Mucosa of descending colon (tissue), 3 donors: ENCODE measurements around the gene EXT2. TPM values are rescaled to one million over a fixed set of nuclear protein-coding genes. Genes with fewer than 3 reads are reported as not detected.

Source experiments
- ATAC-seq: fragments of 200-7000 bp; cut with Tn5 transposase; one replicate; pipeline ENCODE4 v1.9.1; 2020; ENCODE audit warnings: mild to moderate bottlenecking, moderate library complexity
- DNase-seq, 3 donors: peaks; one replicate each; pipeline ENCODE4 v3.0.0-alpha.2; 2020
- H3K36me3 ChIP-seq: fragments of 200-600 bp; one replicate; pipeline ENCODE4 v1.8.0; 2021; ENCODE audit warnings: low read depth, mild to moderate bottlenecking
- H3K4me1 ChIP-seq: fragments of 200-600 bp; one replicate; pipeline ENCODE4 v1.8.0; 2021; ENCODE audit warnings: low read depth, mild to moderate bottlenecking
- H3K4me3 ChIP-seq: fragments of 200-600 bp; one replicate; pipeline ENCODE4 v1.8.0; 2021; ENCODE audit warnings: mild to moderate bottlenecking
- H3K9me3 ChIP-seq: fragments of 200-600 bp; one replicate; pipeline ENCODE4 v1.8.0; 2021; ENCODE audit warnings: mild to moderate bottlenecking
- intact Hi-C, 2 donors: fragments of 100-400 bp; cut with DNase I in 1 of 2; cut with micrococcal nuclease in 1 of 2; formaldehyde crosslinking; loops; one replicate each; pipeline versions ENCODE4 v1.11.0 to v1.11.1; 2022; cut with DNase I, micrococcal nuclease
- total RNA-seq, 3 donors: library from RNA; stranded (reverse); fragmentation: NEBNext Ultra II Directional in 2 of 3; extraction: Animal tissue kit (Norgen Biotek cat#: 25700) in 2 of 3; gene quantifications; one replicate each; pipeline versions ENCODE4 v1.2.1 to v1.2.4, GENCODE V29; 2021 to 2023
- TF ChIP-seq, protein P1 (sequence below): fragments of 200-600 bp; IDR thresholded peaks from one replicate; pipeline ENCODE4 v1.8.0; 2022; ENCODE audit warnings: antibody characterized with exemption, mild to moderate bottlenecking
- donor health status: DM: no; HTN: no; CAD: no; lungs with moderate emphysema.
- donor health status: DM: no; HTN: no; CAD: no.
- donor health status: DM: no; HTN: yes; CAD: no.

EXT2 gene
- total RNA-seq, 3 donors from 2014 or later = 53.3 to 59.7 (median 57.2) TPM

- no peak for ATAC-seq
- intact Hi-C loops = no loop called here
- no peak overlapping the region for H3K4me3 ChIP-seq
- no peaks in the 10 kb centered on the region for H3K36me3 ChIP-seq
- DNase-seq = no peak
- TF ChIP-seq, protein P1, sequence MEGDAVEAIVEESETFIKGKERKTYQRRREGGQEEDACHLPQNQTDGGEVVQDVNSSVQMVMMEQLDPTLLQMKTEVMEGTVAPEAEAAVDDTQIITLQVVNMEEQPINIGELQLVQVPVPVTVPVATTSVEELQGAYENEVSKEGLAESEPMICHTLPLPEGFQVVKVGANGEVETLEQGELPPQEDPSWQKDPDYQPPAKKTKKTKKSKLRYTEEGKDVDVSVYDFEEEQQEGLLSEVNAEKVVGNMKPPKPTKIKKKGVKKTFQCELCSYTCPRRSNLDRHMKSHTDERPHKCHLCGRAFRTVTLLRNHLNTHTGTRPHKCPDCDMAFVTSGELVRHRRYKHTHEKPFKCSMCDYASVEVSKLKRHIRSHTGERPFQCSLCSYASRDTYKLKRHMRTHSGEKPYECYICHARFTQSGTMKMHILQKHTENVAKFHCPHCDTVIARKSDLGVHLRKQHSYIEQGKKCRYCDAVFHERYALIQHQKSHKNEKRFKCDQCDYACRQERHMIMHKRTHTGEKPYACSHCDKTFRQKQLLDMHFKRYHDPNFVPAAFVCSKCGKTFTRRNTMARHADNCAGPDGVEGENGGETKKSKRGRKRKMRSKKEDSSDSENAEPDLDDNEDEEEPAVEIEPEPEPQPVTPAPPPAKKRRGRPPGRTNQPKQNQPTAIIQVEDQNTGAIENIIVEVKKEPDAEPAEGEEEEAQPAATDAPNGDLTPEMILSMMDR = no peak
- H3K9me3 ChIP-seq = no peaks in the 10 kb centered on the region
- no peaks in the 10 kb centered on the region for H3K4me1 ChIP-seq
Observed at GRCh38 chr11:44178381-44178780, 82.9 kb downstream of the EXT2 start.

DNA sequence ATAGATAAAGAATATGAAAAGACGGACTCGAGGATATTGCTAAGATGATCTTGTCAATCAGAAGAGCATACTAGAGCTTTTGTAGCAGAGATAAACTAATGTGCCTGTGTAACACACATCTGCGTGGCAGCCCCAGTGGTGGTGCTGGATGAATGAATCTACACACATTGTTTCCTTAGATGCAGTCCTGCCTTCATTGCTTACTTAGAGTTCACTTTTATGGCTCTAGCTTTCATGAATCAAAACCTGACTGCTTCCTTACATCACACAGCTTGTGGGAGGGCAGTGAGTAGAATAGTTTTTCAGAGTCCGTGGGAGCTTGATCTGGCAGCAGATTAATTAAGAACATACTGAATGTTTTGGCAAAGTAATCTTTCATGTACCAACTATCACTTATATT, 83.7 kb downstream of the EXT2 start:
- TF ChIP-seq, protein P1 = no peak
- DNase-seq = no peak
- no peaks in the 10 kb centered on the region for H3K9me3 ChIP-seq
- intact Hi-C loops = no loop called here
- H3K4me1 ChIP-seq = no peaks in the 10 kb centered on the region
- no peaks in the 10 kb centered on the region for H3K36me3 ChIP-seq
- ATAC-seq = no peak
- no peak overlapping the region for H3K4me3 ChIP-seq

DNA sequence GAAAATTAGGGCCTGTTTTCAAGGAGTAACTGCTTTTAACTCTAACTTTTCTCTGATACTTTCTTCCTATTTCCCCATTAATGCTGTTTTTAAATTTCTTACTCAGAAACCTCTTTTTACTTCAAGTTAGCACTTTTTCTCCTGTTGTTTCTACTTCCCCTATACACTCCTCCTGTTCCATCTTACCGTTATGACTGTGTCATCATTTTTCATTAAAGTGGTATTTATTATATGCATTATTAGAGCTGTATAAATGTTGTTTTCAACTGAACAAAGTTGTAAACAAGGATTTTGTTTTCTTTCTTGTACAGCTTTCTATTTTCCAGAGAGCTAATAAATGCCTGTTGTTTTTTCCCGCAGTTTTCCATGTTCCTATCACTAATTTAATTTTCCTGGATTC, 84.6 kb downstream of the EXT2 start:
- intact Hi-C loops = no loop called here

DNA sequence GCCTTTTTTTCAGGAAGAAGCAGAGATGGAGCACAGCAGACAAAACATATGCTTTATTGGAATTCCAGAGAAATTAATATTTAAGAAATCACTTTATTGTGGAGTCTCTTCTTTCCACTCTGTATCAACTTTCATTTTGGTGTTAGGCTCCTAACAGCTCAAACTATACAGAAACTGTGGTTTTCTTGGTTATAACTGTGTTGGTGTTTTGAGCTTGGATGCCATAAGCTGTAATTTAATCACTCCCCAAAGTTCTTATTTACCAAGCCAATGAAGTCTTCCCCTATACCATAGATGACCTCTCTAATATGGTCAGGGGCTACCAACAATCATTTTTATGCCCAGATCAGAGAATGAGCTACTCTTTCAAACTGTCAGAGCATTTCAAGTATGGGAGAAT, 90.0 kb downstream of the EXT2 start:
- ATAC-seq = no peak
- Histone ChIP-seq H3K4me3 (no peak overlapping the region), H3K9me3 (peaks cover 15% of the 10 kb centered on the region), H3K36me3 (no peaks in the 10 kb centered on the region), H3K4me1 (no peaks in the 10 kb centered on the region)
- intact Hi-C loops = no loop called here
- no peak for DNase-seq
- TF ChIP-seq, protein P1 = no peak

More for the DNA sequence above, 84.6 kb downstream of the EXT2 start:
- no peaks in the 10 kb centered on the region for H3K4me1 ChIP-seq
- H3K9me3 ChIP-seq = no peaks in the 10 kb centered on the region
- DNase-seq (no peak), ATAC-seq (no peak)
- TF ChIP-seq, protein P1 = no peak
- H3K36me3 ChIP-seq = no peaks in the 10 kb centered on the region
- no peak overlapping the region for H3K4me3 ChIP-seq

DNA sequence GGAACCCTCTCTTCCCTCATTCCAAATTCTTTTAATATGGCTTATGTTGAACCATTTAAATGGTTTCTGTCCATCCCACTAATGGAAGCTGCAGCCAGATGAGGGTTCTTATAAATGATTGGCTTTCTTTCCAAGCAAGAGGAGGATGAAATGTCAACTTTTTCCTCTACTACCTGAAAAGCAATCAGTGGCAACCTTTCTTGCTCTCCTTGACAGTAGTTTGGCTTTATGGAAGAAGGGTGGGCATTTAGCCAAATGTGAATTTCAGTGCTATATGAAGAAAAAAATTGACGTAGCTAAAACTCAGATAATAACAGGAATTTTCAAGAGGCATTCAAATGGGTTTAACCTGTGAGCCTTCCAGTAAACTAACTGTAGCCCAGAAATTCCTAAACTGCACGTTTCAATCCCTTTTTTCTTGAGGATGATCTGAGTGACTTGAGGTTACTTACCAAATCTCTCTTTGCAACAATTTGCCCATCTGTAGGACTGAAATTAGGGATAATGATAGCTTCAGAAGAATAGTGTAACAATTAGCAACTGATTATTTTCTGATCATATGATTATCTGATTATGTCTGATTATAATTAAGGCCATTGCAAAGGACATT, 90.9 kb downstream of the EXT2 start:
- TF ChIP-seq, protein P1 = no peak
- intact Hi-C loops = no loop called here
- H3K4me3 ChIP-seq = no peak overlapping the region
- H3K4me1 ChIP-seq = no peaks in the 10 kb centered on the region
- DNase-seq = no peak
- no peaks in the 10 kb centered on the region for H3K36me3 ChIP-seq
- no peak for ATAC-seq
- H3K9me3 ChIP-seq = peaks cover 15% of the 10 kb centered on the region

DNA sequence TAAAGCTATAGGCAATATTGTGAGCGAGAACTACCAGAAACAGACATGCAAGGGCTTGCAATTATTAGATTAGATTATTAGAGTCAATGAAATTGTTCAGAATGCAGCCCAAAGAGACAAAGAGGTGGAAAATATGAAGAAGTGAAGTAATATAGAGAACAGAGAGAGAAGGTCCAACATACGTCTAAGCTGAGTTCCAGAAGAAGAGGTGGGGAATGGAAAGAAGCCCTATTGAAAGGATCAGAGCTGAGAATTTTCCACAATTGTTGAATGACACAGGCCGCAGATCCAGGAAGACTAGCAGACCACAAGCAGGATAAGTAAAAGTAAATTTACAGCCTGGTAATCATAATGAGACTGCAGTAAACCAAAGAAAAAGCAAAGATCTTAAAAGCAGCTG, 93.2 kb downstream of the EXT2 start:
- no peak for ATAC-seq
- intact Hi-C loops = no loop called here
- TF ChIP-seq, protein P1 = no peak
- Histone ChIP-seq H3K36me3 (no peaks in the 10 kb centered on the region), H3K4me1 (no peaks in the 10 kb centered on the region), H3K4me3 (no peak overlapping the region), H3K9me3 (peaks cover 15% of the 10 kb centered on the region)
- no peak for DNase-seq
